WTC11 (cell line): Measurements from ENCODE around the gene PHF21B. TPM values are rescaled to one million over a fixed set of nuclear protein-coding genes. Genes with fewer than 3 reads are reported as not detected.
A peak's percentile ranks its signal among the peaks of the same experiment; 100 is the strongest.

Experiments used
- ATAC-seq: fragments of 200-7000 bp; cut with Tn5 transposase; 2 replicates; pipeline ENCODE4 v1.10.0; 2021; ENCODE audit warnings: mild to moderate bottlenecking, moderate library complexity
- CTCF ChIA-PET: fragments of 300-600 bp; sonication (Branson Sonifier 250); formaldehyde crosslinking; loops from one replicate; lab custom pipeline; 2021; ENCODE audit warnings: antibody characterized with exemption; lab: Charles Lee
- POLR2A ChIA-PET: fragments of 350-600 bp; sonication (Branson Sonifier 250); formaldehyde crosslinking; loops from one replicate; lab custom pipeline; 2021; ENCODE audit warnings: antibody characterized with exemption; lab: Charles Lee
- DNase-seq: peaks from one replicate; pipeline ENCODE4 v3.0.0; 2021; ENCODE audit warnings: low spot score
- H3K27ac Mint-ChIP-seq: 2 replicates; pipeline ENCODE4 v1.8.0; 2021; ENCODE audit warnings: mixed read lengths
- H3K27me3 Mint-ChIP-seq: 2 replicates; pipeline ENCODE4 v1.8.0; 2021; ENCODE audit warnings: low read depth, mild to moderate bottlenecking, moderate library complexity, mixed read lengths
- H3K36me3 Mint-ChIP-seq: 2 replicates; pipeline ENCODE4 v1.8.0; 2021; ENCODE audit warnings: mixed read lengths
- H3K4me1 Mint-ChIP-seq: 2 replicates; pipeline ENCODE4 v1.8.0; 2022; ENCODE audit warnings: mixed read lengths
- H3K4me3 Mint-ChIP-seq: 2 replicates; pipeline ENCODE4 v1.8.0; 2021; ENCODE audit warnings: mild to moderate bottlenecking, moderate library complexity, mixed read lengths
- H3K9me3 Mint-ChIP-seq: 2 replicates; pipeline ENCODE4 v1.8.0; 2021; ENCODE audit warnings: mixed read lengths
- ATF1 ChIP-seq: sonication (generic); formaldehyde crosslinking; IDR thresholded peaks from 2 replicates; pipeline ENCODE4 v1.8.1; 2023; ENCODE audit warnings: mild to moderate bottlenecking, moderate library complexity, missing genetic modification reagents
- ATF3 ChIP-seq: sonication (generic); formaldehyde crosslinking; conservative IDR thresholded peaks from 2 replicates; pipeline ENCODE4 v1.8.1; 2022; ENCODE audit warnings: mild to moderate bottlenecking, missing genetic modification reagents
- ESRRA ChIP-seq: sonication (generic); formaldehyde crosslinking; IDR thresholded peaks from 2 replicates; pipeline ENCODE4 v1.8.1; 2022; ENCODE audit warnings: mild to moderate bottlenecking, missing genetic modification reagents, borderline replicate concordance
- IRF2 ChIP-seq: sonication (generic); formaldehyde crosslinking; IDR thresholded peaks from 2 replicates; pipeline ENCODE4 v1.8.0; 2022; ENCODE audit warnings: low read depth, missing genetic modification reagents, borderline replicate concordance
- JUN ChIP-seq: sonication (generic); formaldehyde crosslinking; IDR thresholded peaks from 2 replicates; pipeline ENCODE4 v1.8.0; 2023; ENCODE audit warnings: mild to moderate bottlenecking, missing genetic modification reagents
- MLX ChIP-seq: sonication (generic); formaldehyde crosslinking; IDR thresholded peaks from 2 replicates; pipeline ENCODE4 v1.8.1; 2023; ENCODE audit warnings: mild to moderate bottlenecking, missing genetic modification reagents, moderate library complexity
- MYBL2 ChIP-seq: sonication (generic); formaldehyde crosslinking; IDR thresholded peaks from 2 replicates; pipeline ENCODE4 v1.8.1; 2023; ENCODE audit warnings: mild to moderate bottlenecking, moderate library complexity, missing genetic modification reagents
- NFE2L1 ChIP-seq: sonication (generic); formaldehyde crosslinking; IDR thresholded peaks from 2 replicates; pipeline ENCODE4 v1.8.1; 2023; ENCODE audit warnings: missing genetic modification reagents
- NFYB ChIP-seq: sonication (generic); formaldehyde crosslinking; conservative IDR thresholded peaks from 2 replicates; pipeline ENCODE4 v1.8.0; 2022; ENCODE audit warnings: low read depth, missing genetic modification reagents
- OVOL2 ChIP-seq: fragments of 250-450 bp; sonication (Bioruptor Pico); IDR thresholded peaks from 2 replicates; pipeline ENCODE4 v1.9.0; 2021; ENCODE audit warnings: mild to moderate bottlenecking, borderline replicate concordance
- RORB ChIP-seq: fragments of 250-450 bp; sonication (Bioruptor Pico); IDR thresholded peaks from 2 replicates; pipeline ENCODE4 v1.9.0; 2021; ENCODE audit warnings: mild to moderate bottlenecking
- TP53 ChIP-seq: sonication (generic); formaldehyde crosslinking; IDR thresholded peaks from 2 replicates; pipeline ENCODE4 v1.8.1; 2023; ENCODE audit warnings: mild to moderate bottlenecking, missing genetic modification reagents
- ZBTB43 ChIP-seq: sonication (generic); formaldehyde crosslinking; IDR thresholded peaks from 2 replicates; pipeline ENCODE4 v1.8.1; 2023; ENCODE audit warnings: mild to moderate bottlenecking, missing genetic modification reagents
- ZNF232 ChIP-seq: sonication (generic); formaldehyde crosslinking; IDR thresholded peaks from 2 replicates; pipeline ENCODE4 v1.8.0; 2022; ENCODE audit warnings: mild to moderate bottlenecking, missing genetic modification reagents
- ZNF263 ChIP-seq: sonication (generic); formaldehyde crosslinking; IDR thresholded peaks from 2 replicates; pipeline ENCODE4 v1.8.1; 2022; ENCODE audit warnings: low read depth, mild to moderate bottlenecking, moderate library complexity, missing genetic modification reagents
- ZNF425 ChIP-seq: fragments of 250-450 bp; sonication (Bioruptor Pico); conservative IDR thresholded peaks from 2 replicates; pipeline ENCODE4 v1.9.0; 2021; ENCODE audit warnings: mild to moderate bottlenecking
- ZNF512 ChIP-seq: sonication (generic); formaldehyde crosslinking; IDR thresholded peaks from 2 replicates; pipeline ENCODE4 v1.8.1; 2022; ENCODE audit warnings: missing genetic modification reagents, borderline replicate concordance
- total RNA-seq: library from RNA; stranded (reverse); gene quantifications from 3 replicates; pipeline ENCODE4 v1.2.3, GENCODE V29; 2021
- TF ChIP-seq, protein P1 (sequence below): sonication (generic); formaldehyde crosslinking; IDR thresholded peaks from 2 replicates; pipeline ENCODE4 v1.8.0; 2022; ENCODE audit warnings: mild to moderate bottlenecking, missing genetic modification reagents
- TF ChIP-seq, protein P2 (sequence below): sonication (generic); formaldehyde crosslinking; IDR thresholded peaks from 2 replicates; pipeline ENCODE4 v1.8.0; 2022; ENCODE audit warnings: missing genetic modification reagents
- TF ChIP-seq, protein P3 (sequence below): sonication (generic); formaldehyde crosslinking; IDR thresholded peaks from 2 replicates; pipeline ENCODE4 v1.8.0; 2022; ENCODE audit warnings: mild to moderate bottlenecking, missing genetic modification reagents
- TF ChIP-seq, protein P4 (sequence below): sonication (generic); formaldehyde crosslinking; IDR thresholded peaks from 2 replicates; pipeline ENCODE4 v1.8.1; 2023; ENCODE audit warnings: mild to moderate bottlenecking, missing genetic modification reagents, moderate library complexity

PHF21B gene
- total RNA-seq, 1 experiment from 2014 or later = 107 TPM

GRCh38 chr22:44941207-44941606 is 68.6 kb downstream of the PHF21B start:
- peak; percentile 19 for ATAC-seq
- H3K9me3 Mint-ChIP-seq = no peaks in the 10 kb centered on the region
- DNase-seq = no peak
- peak overlapping the region; percentile 54 for H3K27ac Mint-ChIP-seq
- H3K36me3 Mint-ChIP-seq = peaks cover 5% of the 10 kb centered on the region; the same call in 1 of the 2 replicates
- H3K4me1 Mint-ChIP-seq = peaks cover 71% of the 10 kb centered on the region
- no peak overlapping the region for H3K4me3 Mint-ChIP-seq
- H3K27me3 Mint-ChIP-seq = no peaks in the 10 kb centered on the region
- ChIA-PET CTCF (interaction anchor here (0.8 to 1.4 kb wide), 6 partner anchors 28 to 250 kb away, joined by 3 to 5 read pairs (median 4); no protein-coding TSS in a partner anchor), POLR2A (interaction anchor here (0.6 to 0.7 kb wide), 2 partner anchors 9 to 55 kb away, joined by 3 to 5 read pairs; no protein-coding TSS in a partner anchor)
- TF ChIP-seq ZNF512 (no peak), TP53 (CRISPR knock-in tag) (no peak), ATF3 (CRISPR knock-in tag) (no peak), ZBTB43 (CRISPR knock-in tag) (no peak), ZNF232 (CRISPR knock-in tag) (no peak), ATF1 (CRISPR knock-in tag) (no peak), ESRRA (CRISPR knock-in tag) (no peak), IRF2 (CRISPR knock-in tag) (no peak), NFYB (CRISPR knock-in tag) (no peak), OVOL2 (CRISPR knock-in tag) (no peak), ZNF425 (CRISPR knock-in tag) (no peak), MLX (no peak)
- TF ChIP-seq, protein P1, sequence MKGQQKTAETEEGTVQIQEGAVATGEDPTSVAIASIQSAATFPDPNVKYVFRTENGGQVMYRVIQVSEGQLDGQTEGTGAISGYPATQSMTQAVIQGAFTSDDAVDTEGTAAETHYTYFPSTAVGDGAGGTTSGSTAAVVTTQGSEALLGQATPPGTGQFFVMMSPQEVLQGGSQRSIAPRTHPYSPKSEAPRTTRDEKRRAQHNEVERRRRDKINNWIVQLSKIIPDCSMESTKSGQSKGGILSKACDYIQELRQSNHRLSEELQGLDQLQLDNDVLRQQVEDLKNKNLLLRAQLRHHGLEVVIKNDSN = no peak
- TF ChIP-seq, protein P2, sequence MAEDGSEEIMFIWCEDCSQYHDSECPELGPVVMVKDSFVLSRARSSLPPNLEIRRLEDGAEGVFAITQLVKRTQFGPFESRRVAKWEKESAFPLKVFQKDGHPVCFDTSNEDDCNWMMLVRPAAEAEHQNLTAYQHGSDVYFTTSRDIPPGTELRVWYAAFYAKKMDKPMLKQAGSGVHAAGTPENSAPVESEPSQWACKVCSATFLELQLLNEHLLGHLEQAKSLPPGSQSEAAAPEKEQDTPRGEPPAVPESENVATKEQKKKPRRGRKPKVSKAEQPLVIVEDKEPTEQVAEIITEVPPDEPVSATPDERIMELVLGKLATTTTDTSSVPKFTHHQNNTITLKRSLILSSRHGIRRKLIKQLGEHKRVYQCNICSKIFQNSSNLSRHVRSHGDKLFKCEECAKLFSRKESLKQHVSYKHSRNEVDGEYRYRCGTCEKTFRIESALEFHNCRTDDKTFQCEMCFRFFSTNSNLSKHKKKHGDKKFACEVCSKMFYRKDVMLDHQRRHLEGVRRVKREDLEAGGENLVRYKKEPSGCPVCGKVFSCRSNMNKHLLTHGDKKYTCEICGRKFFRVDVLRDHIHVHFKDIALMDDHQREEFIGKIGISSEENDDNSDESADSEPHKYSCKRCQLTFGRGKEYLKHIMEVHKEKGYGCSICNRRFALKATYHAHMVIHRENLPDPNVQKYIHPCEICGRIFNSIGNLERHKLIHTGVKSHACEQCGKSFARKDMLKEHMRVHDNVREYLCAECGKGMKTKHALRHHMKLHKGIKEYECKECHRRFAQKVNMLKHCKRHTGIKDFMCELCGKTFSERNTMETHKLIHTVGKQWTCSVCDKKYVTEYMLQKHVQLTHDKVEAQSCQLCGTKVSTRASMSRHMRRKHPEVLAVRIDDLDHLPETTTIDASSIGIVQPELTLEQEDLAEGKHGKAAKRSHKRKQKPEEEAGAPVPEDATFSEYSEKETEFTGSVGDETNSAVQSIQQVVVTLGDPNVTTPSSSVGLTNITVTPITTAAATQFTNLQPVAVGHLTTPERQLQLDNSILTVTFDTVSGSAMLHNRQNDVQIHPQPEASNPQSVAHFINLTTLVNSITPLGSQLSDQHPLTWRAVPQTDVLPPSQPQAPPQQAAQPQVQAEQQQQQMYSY (CRISPR knock-in tag) = no peak

- H3K27ac Mint-ChIP-seq = peak overlapping the region; percentile 60
- peaks cover 5% of the 10 kb centered on the region; the same call in 1 of the 2 replicates for H3K36me3 Mint-ChIP-seq
- no peaks in the 10 kb centered on the region for H3K27me3 Mint-ChIP-seq
- DNase-seq (peak; percentile 47), ATAC-seq (peak; percentile 20)
- CTCF ChIA-PET = interaction anchor here (1.4 to 1.8 kb wide), 2 partner anchors 33 to 119 kb away, joined by 3 to 7 read pairs; no protein-coding TSS in a partner anchor
- no peak overlapping the region for H3K4me3 Mint-ChIP-seq
- H3K9me3 Mint-ChIP-seq = no peaks in the 10 kb centered on the region
- peaks cover 63% of the 10 kb centered on the region for H3K4me1 Mint-ChIP-seq
- POLR2A ChIA-PET = no interaction called here
- TF ChIP-seq NFE2L1 (CRISPR knock-in tag) (no peak), IRF2 (CRISPR knock-in tag) (no peak), RORB (CRISPR knock-in tag) (no peak), JUN (CRISPR knock-in tag) (no peak), ZNF263 (CRISPR knock-in tag) (no peak), MYBL2 (CRISPR knock-in tag) (no peak)
- TF ChIP-seq, protein P3, sequence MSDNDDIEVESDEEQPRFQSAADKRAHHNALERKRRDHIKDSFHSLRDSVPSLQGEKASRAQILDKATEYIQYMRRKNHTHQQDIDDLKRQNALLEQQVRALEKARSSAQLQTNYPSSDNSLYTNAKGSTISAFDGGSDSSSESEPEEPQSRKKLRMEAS (CRISPR knock-in tag) = no peak
- TF ChIP-seq, protein P4, sequence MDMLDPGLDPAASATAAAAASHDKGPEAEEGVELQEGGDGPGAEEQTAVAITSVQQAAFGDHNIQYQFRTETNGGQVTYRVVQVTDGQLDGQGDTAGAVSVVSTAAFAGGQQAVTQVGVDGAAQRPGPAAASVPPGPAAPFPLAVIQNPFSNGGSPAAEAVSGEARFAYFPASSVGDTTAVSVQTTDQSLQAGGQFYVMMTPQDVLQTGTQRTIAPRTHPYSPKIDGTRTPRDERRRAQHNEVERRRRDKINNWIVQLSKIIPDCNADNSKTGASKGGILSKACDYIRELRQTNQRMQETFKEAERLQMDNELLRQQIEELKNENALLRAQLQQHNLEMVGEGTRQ (CRISPR knock-in tag) = no peak
Measured at GRCh38 chr22:44940130-44940529, 69.7 kb downstream of the PHF21B start.
